Activated CD8-positive, alpha-beta T cell treated with anti-CD3 and anti-CD28 coated beads, Interleukin-2, amount 10 ng/mL, durations not matched to agents 7 days and 5 days (primary cell): Measurements from ENCODE around the gene PNLIPRP1. TPM values are rescaled to one million over a fixed set of nuclear protein-coding genes. Genes with fewer than 3 reads are reported as not detected.

Source experiments
- ATAC-seq: fragments of 150-1000 bp; cut with Tn5 transposase; one replicate; pipeline ENCODE4 v1.10.0; 2021; ENCODE audit warnings: moderate library complexity
- CTCF ChIA-PET: fragments of 350-600 bp; sonication (Branson Sonifier 250); formaldehyde crosslinking; loops from one replicate; lab custom pipeline; 2021; ENCODE audit warnings: antibody characterized with exemption; lab: Charles Lee
- POLR2A ChIA-PET: fragments of 350-600 bp; sonication (Branson Sonifier 250); formaldehyde crosslinking; loops from one replicate; lab custom pipeline; 2021; ENCODE audit warnings: antibody characterized with exemption; lab: Charles Lee
- DNase-seq: peaks from one replicate; pipeline ENCODE4 v3.0.0-alpha.2; 2020
- H3K27ac Mint-ChIP-seq: one replicate; pipeline ENCODE4 v1.8.0; 2021; ENCODE audit warnings: mild to moderate bottlenecking, mixed read lengths
- H3K27me3 Mint-ChIP-seq: one replicate; pipeline ENCODE4 v1.8.0; 2021; ENCODE audit warnings: low read depth, mixed read lengths
- H3K36me3 Mint-ChIP-seq: one replicate; pipeline ENCODE4 v1.8.0; 2021; ENCODE audit warnings: low read depth, mixed read lengths
- H3K4me1 Mint-ChIP-seq: one replicate; pipeline ENCODE4 v1.8.0; 2021; ENCODE audit warnings: low read depth, mixed read lengths
- H3K4me3 Mint-ChIP-seq: one replicate; pipeline ENCODE4 v1.8.0; 2021; ENCODE audit warnings: mild to moderate bottlenecking, mixed read lengths
- H3K9me3 Mint-ChIP-seq: one replicate; pipeline ENCODE4 v1.8.0; 2022; ENCODE audit warnings: mixed read lengths; ENCODE audit not compliant: insufficient read depth
- total RNA-seq, 2 experiments: library from RNA; stranded (reverse); gene quantifications; one replicate each; pipeline ENCODE4 v1.2.3, GENCODE V29; 2021

The PNLIPRP1 gene
- not detected for total RNA-seq

DNA sequence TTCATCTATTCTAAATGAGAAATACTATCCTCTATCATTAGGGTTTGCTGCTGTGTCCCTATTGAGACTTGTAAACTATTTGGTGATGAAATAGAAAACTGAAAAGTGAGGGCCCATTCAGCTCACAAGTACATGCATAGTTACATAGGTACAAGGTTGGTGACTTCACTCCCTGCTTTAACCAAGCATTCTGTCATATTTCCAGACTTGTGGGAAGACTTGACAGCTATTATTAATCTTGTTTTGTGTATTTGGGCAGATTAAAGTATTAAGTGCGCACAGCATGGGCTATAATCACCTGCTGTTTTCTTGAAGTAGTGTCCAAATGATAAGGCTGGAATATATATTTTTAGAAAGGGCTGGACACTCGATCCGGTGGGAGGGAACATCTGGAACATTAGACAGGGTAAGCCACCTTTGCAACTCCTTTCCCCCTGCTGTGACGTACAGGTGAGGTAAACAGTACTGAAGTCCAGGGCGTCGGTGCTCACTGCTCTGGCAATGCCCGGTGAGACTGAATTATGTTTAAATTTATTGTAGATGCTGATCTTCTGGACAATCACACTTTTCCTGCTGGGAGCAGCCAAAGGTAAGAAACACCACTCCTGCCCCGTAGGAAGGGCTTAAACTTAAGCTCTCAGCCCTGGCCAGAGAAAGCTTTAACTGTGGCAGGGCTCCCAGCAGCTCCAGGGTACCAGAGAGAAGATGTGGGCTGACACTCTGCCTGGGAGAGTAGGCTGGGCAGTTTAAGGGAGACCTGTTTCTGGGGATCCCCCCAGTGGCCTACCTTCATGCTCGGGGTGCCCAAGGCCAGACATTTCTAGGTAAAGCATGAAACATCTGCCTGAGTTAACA lies at the start of gene PNLIPRP1:
TSS of gene PNLIPRP1 (plus strand) at position 370 of the 855 bp plus-strand sequence. CDS start at position 541, 171 bp downstream.
- no peaks in the 10 kb centered on the region for H3K27me3 Mint-ChIP-seq
- H3K4me3 Mint-ChIP-seq, result no peak within 1 kb of the TSS
- no peak for DNase-seq
- ChIA-PET POLR2A (no interaction called here), CTCF (no interaction called here)
- no peaks in the 10 kb centered on the region for H3K4me1 Mint-ChIP-seq
- no peak within 1 kb of the TSS for H3K27ac Mint-ChIP-seq
- no peaks in the 10 kb centered on the region for H3K9me3 Mint-ChIP-seq
- ATAC-seq, result no peak
- no peaks in the 10 kb centered on the region for H3K36me3 Mint-ChIP-seq

DNA sequence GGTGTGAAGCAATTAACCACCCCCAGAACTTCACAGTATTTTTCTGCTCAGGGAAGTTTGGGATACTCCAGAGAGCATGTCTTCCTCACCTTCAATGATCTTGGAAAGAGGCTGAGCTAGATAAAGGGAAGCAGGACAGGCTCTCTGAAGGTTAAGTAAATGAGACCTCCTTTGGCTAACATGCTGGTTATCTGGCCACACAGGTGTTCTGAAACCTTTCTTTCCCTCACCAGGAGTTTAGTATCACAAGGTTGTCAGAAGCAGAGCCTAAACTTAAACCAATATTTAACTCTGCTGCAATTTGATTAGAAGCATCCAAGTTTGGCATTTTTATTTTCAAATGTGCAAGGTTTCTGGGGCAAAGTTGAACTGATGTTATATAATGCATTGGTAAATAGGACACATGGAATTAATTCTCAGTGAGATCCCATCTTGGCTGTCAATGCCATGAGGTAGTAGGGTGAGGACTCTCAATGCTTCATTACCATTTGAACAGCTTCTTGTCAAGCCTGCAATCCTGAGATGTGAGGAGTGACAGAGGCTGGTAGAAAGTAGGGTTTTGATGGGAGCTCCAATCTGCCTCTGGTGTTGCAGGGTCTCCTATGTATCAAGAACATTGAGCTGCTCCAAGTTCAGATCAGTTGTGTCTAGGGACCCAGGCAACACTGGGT lies 48.6 kb upstream of the PNLIPRP1 start:
- Mint-ChIP-seq H3K4me3 (no peak overlapping the region), H3K36me3 (no peaks in the 10 kb centered on the region), H3K27ac (no peak overlapping the region), H3K4me1 (no peaks in the 10 kb centered on the region), H3K9me3 (no peaks in the 10 kb centered on the region), H3K27me3 (no peaks in the 10 kb centered on the region)
- CTCF ChIA-PET, result no interaction called here
- DNase-seq, result no peak
- POLR2A ChIA-PET, result no interaction called here
- ATAC-seq, result no peak

GRCh38 chr10:116545122-116545521 lies 45.6 kb upstream of the PNLIPRP1 start:
- no peak overlapping the region for H3K27ac Mint-ChIP-seq
- H3K4me3 Mint-ChIP-seq, result no peak overlapping the region
- no peak for ATAC-seq
- ChIA-PET POLR2A (no interaction called here), CTCF (no interaction called here)
- H3K9me3 Mint-ChIP-seq, result no peaks in the 10 kb centered on the region
- DNase-seq, result no peak
- H3K36me3 Mint-ChIP-seq, result no peaks in the 10 kb centered on the region
- no peaks in the 10 kb centered on the region for H3K4me1 Mint-ChIP-seq
- no peaks in the 10 kb centered on the region for H3K27me3 Mint-ChIP-seq

GRCh38 chr10:116545756-116546155 lies 45.0 kb upstream of the PNLIPRP1 start, which contains the start of gene PNLIP:
TSS of gene PNLIP (plus strand) at chr10:116545931. CDS start at chr10:116546093, 162 bp downstream.
- Mint-ChIP-seq H3K4me1 (no peaks in the 10 kb centered on the region), H3K36me3 (no peaks in the 10 kb centered on the region), H3K9me3 (no peaks in the 10 kb centered on the region), H3K27ac (no peak within 1 kb of the TSS), H3K27me3 (no peaks in the 10 kb centered on the region), H3K4me3 (no peak within 1 kb of the TSS)
- ATAC-seq (no peak), DNase-seq (no peak)
- ChIA-PET POLR2A (no interaction called here), CTCF (no interaction called here)

- Mint-ChIP-seq H3K27me3 (no peaks in the 10 kb centered on the region), H3K4me1 (no peaks in the 10 kb centered on the region), H3K27ac (no peak overlapping the region), H3K4me3 (no peak overlapping the region), H3K36me3 (no peaks in the 10 kb centered on the region), H3K9me3 (no peaks in the 10 kb centered on the region)
- ChIA-PET POLR2A (no interaction called here), CTCF (no interaction called here)
- ATAC-seq (no peak), DNase-seq (no peak)
These were observed 42.5 kb upstream of the PNLIPRP1 start for GRCh38 chr10:116548301-116548700.

- H3K4me1 Mint-ChIP-seq, result no peaks in the 10 kb centered on the region
- no peak for DNase-seq
These were observed 37.3 kb upstream of the PNLIPRP1 start for GRCh38 chr10:116553378-116553980.

DNA sequence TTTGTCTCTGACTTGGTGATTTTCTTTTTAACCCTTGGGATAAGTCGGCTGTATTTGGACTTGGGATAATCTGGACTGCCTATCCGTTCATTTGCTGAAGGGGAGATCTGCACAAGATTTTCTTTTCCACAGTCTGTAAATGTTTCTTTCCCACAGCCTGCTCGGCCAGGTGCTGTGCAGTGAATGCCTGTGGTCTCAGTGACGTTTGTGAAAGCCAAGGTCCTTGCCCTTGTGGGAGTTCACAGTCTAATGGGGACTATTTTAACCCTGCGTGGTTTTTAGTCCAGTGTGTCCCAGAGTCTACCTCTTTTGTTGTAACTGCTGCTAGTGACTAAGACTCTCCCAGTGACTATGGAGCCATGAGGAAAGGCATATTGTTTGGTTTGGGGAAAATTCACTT lies 36.1 kb upstream of the PNLIPRP1 start:
- no peaks in the 10 kb centered on the region for H3K27me3 Mint-ChIP-seq

More at GRCh38 chr10:116553378-116553980, 37.3 kb upstream of the PNLIPRP1 start:
- Mint-ChIP-seq H3K9me3 (no peaks in the 10 kb centered on the region), H3K4me3 (no peak overlapping the region), H3K36me3 (no peaks in the 10 kb centered on the region), H3K27me3 (no peaks in the 10 kb centered on the region), H3K27ac (no peak overlapping the region)
- ChIA-PET POLR2A (no interaction called here), CTCF (no interaction called here)
- ATAC-seq, result no peak

GRCh38 chr10:116555880-116556279 lies 34.9 kb upstream of the PNLIPRP1 start:
- ATAC-seq (no peak), DNase-seq (no peak)
- Mint-ChIP-seq H3K4me1 (no peaks in the 10 kb centered on the region), H3K9me3 (no peaks in the 10 kb centered on the region), H3K27ac (no peak overlapping the region), H3K27me3 (no peaks in the 10 kb centered on the region), H3K36me3 (no peaks in the 10 kb centered on the region), H3K4me3 (no peak overlapping the region)
- CTCF ChIA-PET, result no interaction called here
- POLR2A ChIA-PET, result no interaction called here

More for the DNA sequence above, 36.1 kb upstream of the PNLIPRP1 start:
- no peaks in the 10 kb centered on the region for H3K36me3 Mint-ChIP-seq
- no peak overlapping the region for H3K4me3 Mint-ChIP-seq
- H3K27ac Mint-ChIP-seq, result no peak overlapping the region
- ATAC-seq, result no peak
- H3K4me1 Mint-ChIP-seq, result no peaks in the 10 kb centered on the region
- no peaks in the 10 kb centered on the region for H3K9me3 Mint-ChIP-seq
- no peak for DNase-seq
- ChIA-PET CTCF (no interaction called here), POLR2A (no interaction called here)

GRCh38 chr10:116557305-116557880 lies 33.4 kb upstream of the PNLIPRP1 start:
- H3K36me3 Mint-ChIP-seq, result no peaks in the 10 kb centered on the region
- no peak overlapping the region for H3K27ac Mint-ChIP-seq
- H3K4me1 Mint-ChIP-seq, result no peaks in the 10 kb centered on the region
- CTCF ChIA-PET, result no interaction called here
- ATAC-seq (no peak), DNase-seq (no peak)
- POLR2A ChIA-PET, result no interaction called here
- no peak overlapping the region for H3K4me3 Mint-ChIP-seq
- no peaks in the 10 kb centered on the region for H3K27me3 Mint-ChIP-seq
- H3K9me3 Mint-ChIP-seq, result no peaks in the 10 kb centered on the region

- ATAC-seq (no peak), DNase-seq (no peak)
- CTCF ChIA-PET, result no interaction called here
- Mint-ChIP-seq H3K36me3 (no peaks in the 10 kb centered on the region), H3K4me3 (no peak overlapping the region), H3K9me3 (no peaks in the 10 kb centered on the region), H3K27ac (no peak overlapping the region), H3K4me1 (no peaks in the 10 kb centered on the region), H3K27me3 (no peaks in the 10 kb centered on the region)
- POLR2A ChIA-PET, result no interaction called here
These were observed 25.2 kb upstream of the PNLIPRP1 start for GRCh38 chr10:116565534-116565933.

GRCh38 chr10:116566932-116567331 lies 23.8 kb upstream of the PNLIPRP1 start:
- H3K9me3 Mint-ChIP-seq, result no peaks in the 10 kb centered on the region
- ChIA-PET CTCF (no interaction called here), POLR2A (no interaction called here)
- no peaks in the 10 kb centered on the region for H3K27me3 Mint-ChIP-seq
- no peak overlapping the region for H3K4me3 Mint-ChIP-seq
- ATAC-seq (no peak), DNase-seq (no peak)
- no peaks in the 10 kb centered on the region for H3K4me1 Mint-ChIP-seq
- no peaks in the 10 kb centered on the region for H3K36me3 Mint-ChIP-seq
- H3K27ac Mint-ChIP-seq, result no peak overlapping the region

DNA sequence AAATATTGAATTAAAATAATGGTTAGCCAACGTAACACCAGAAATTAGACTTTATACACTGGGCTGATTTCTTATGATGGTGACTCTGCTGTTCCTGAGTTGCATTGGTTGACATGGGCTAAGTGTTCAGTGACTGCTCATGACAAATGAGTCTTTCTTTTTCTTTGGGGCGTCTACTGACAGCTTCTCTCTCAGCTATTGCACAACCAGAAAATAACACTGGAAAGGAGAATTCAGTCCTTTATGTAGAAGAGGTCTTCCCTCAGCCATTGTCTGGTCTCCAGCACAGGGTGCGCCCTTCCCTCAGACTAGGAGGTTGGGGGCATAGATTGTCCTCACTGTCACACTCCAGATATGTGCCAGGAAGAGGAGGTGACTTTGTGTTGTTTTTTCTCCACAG lies 23.4 kb upstream of the PNLIPRP1 start:
- DNase-seq (no peak), ATAC-seq (no peak)
- H3K27me3 Mint-ChIP-seq, result no peaks in the 10 kb centered on the region
- H3K9me3 Mint-ChIP-seq, result no peaks in the 10 kb centered on the region
- POLR2A ChIA-PET, result no interaction called here
- no peak overlapping the region for H3K4me3 Mint-ChIP-seq
- no peaks in the 10 kb centered on the region for H3K4me1 Mint-ChIP-seq
- no peak overlapping the region for H3K27ac Mint-ChIP-seq
- CTCF ChIA-PET, result no interaction called here
- H3K36me3 Mint-ChIP-seq, result no peaks in the 10 kb centered on the region
